Vagina (tissue), 2 donors: ENCODE measurements around the gene HIPK2.

Experiments
- POLR2A ChIP-seq, 2 donors: fragments of 450-650 bp; IDR thresholded peaks; one replicate each; pipeline ENCODE4 v1.6.1; 2017; ENCODE audit warnings: antibody characterized with exemption in 2 of 2, mild to moderate bottlenecking in 2 of 2, moderate library complexity in 2 of 2
- POLR2AphosphoS5 ChIP-seq, 2 donors: sonication (generic); formaldehyde crosslinking; IDR thresholded peaks; one replicate each; pipeline ENCODE4 v1.9.0; 2017; ENCODE audit warnings: antibody characterized with exemption in 2 of 2, mild to moderate bottlenecking in 2 of 2, low read depth in 1 of 2; ENCODE audit not compliant: insufficient read depth in 1 of 2
- TF ChIP-seq, protein P1 (sequence below), 3 experiments: fragments of 450-650 bp in 2 of 3; fragments of 200-600 bp in 1 of 3; sonication (generic) in 1 of 3; IDR thresholded peaks; one replicate each; pipeline ENCODE4 v1.5.1; 2017 to 2019; ENCODE audit warnings: antibody characterized with exemption in 3 of 3, mild to moderate bottlenecking in 2 of 3, moderate library complexity in 2 of 3

DNA sequence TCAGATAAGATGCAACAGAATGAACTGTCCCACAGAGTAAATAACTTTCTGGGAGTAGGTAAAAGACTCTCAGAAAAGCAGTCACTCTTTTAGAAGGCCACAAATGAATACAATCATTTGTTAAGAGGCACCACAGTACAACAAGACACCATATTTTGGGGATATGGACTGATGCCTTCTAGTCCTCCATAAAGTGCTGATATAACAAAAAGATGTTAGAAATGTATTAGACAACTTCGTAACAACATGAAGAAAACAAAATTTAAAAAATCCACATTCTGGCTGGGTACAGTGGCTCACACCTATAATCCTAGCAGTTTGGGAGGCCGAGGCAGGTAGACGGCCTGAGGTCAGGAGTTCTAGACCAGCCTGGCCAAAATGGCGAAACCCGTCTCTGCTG is 111.3 kb downstream of the HIPK2 start:
- TF ChIP-seq POLR2AphosphoS5 (IDR thresholded peaks at IDR 0.05; ENCODE audit: insufficient read depth in 1 of 2, low read depth in 1 of 2) (no peak), POLR2A (IDR thresholded peaks at IDR 0.05) (no peak)
- TF ChIP-seq, protein P1, sequence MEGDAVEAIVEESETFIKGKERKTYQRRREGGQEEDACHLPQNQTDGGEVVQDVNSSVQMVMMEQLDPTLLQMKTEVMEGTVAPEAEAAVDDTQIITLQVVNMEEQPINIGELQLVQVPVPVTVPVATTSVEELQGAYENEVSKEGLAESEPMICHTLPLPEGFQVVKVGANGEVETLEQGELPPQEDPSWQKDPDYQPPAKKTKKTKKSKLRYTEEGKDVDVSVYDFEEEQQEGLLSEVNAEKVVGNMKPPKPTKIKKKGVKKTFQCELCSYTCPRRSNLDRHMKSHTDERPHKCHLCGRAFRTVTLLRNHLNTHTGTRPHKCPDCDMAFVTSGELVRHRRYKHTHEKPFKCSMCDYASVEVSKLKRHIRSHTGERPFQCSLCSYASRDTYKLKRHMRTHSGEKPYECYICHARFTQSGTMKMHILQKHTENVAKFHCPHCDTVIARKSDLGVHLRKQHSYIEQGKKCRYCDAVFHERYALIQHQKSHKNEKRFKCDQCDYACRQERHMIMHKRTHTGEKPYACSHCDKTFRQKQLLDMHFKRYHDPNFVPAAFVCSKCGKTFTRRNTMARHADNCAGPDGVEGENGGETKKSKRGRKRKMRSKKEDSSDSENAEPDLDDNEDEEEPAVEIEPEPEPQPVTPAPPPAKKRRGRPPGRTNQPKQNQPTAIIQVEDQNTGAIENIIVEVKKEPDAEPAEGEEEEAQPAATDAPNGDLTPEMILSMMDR (IDR thresholded peaks at IDR 0.05) = no peak
